Measurements from ENCODE around the gene BCL11A.

DNA sequence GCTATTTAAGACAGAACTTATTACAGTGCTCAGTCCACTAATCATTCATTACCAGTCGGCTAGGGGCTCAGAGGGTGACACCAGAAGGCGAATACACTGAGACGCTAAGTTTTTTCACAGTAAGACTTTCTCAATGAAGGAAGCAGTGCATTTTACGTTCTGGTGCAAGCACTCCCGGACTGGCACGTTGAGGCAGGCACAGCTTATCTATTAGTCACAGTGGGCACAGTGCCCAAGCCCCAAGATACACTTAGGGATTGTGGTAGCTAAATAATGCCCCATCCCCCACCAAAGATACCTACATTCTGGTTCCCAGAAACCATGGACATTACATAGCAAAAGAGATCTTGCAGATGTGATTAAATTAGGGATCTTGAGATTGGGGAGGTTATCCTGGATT, 32.6 kb upstream of the BCL11A start:
- TF ChIP-seq, protein P1, sequence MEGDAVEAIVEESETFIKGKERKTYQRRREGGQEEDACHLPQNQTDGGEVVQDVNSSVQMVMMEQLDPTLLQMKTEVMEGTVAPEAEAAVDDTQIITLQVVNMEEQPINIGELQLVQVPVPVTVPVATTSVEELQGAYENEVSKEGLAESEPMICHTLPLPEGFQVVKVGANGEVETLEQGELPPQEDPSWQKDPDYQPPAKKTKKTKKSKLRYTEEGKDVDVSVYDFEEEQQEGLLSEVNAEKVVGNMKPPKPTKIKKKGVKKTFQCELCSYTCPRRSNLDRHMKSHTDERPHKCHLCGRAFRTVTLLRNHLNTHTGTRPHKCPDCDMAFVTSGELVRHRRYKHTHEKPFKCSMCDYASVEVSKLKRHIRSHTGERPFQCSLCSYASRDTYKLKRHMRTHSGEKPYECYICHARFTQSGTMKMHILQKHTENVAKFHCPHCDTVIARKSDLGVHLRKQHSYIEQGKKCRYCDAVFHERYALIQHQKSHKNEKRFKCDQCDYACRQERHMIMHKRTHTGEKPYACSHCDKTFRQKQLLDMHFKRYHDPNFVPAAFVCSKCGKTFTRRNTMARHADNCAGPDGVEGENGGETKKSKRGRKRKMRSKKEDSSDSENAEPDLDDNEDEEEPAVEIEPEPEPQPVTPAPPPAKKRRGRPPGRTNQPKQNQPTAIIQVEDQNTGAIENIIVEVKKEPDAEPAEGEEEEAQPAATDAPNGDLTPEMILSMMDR (IDR thresholded peaks at IDR 0.05), result no peak
- TF ChIP-seq POLR2AphosphoS5 (IDR thresholded peaks at IDR 0.05) (no peak), POLR2A (IDR thresholded peaks at IDR 0.05) (no peak)
